Measurements from ENCODE around the gene REPIN1. TPM values are rescaled to one million over a fixed set of nuclear protein-coding genes. Genes with fewer than 3 reads are reported as not detected.

REPIN1 gene
- total RNA-seq, 1 experiment from 2014 or later, result 106 TPM

- TF ChIP-seq CEBPB (IDR thresholded peaks at IDR 0.05; ENCODE audit: low read depth) (no peak), ELF1 (IDR thresholded peaks at IDR 0.05; ENCODE audit: borderline replicate concordance, low read depth) (no peak), EGR1 (IDR thresholded peaks at IDR 0.05; ENCODE audit: low read depth) (no peak; the same call in 1 of the 2 replicates), ZNF274 (IDR thresholded peaks at IDR 0.05; ENCODE audit: low read depth, low read length) (no peak), ZFX (IDR thresholded peaks at IDR 0.05) (peak; percentile 93), ATF3 (IDR thresholded peaks at IDR 0.05) (no peak), EZH2 (IDR thresholded peaks at IDR 0.05) (no peak)
Measured at GRCh38 chr7:150368096-150368883, at the start of gene REPIN1 (continued).

DNA sequence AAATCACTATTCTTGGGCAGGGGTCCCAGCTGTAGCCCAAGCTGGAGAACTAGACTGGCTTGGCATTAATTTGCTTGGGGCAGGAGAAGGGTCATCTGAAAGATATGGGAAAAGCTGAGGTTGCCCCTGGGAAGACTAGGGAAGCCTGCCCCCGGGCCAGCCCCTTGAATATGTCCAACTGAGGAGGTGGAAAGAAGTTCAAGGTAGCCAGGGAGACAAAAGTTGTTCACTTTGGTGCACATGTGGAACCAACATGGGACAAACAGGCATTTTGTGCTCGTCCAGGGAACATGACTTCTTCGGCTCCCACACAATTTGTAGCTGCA is 46.9 kb upstream of the REPIN1 start:
- H3K27ac ChIP-seq (ENCODE audit: low read depth, low read length), result no peak overlapping the region
- H3K4me2 ChIP-seq (ENCODE audit: low read length), result peak overlapping the region; percentile 76
- H3K27me3 ChIP-seq (ENCODE audit: insufficient read depth, low read length), result no peaks in the 10 kb centered on the region
- ChIA-PET POLR2A (no interaction called here), RAD21 (ENCODE audit: low non-redundant PET in 1 of 2, low total read pairs in 2 of 2, uncharacterized antibody in 2 of 2, unreplicated experiment in 2 of 2) (no interaction called here), CTCF (no interaction called here)
- peaks cover 14% of the 10 kb centered on the region for H3K79me2 ChIP-seq (ENCODE audit: insufficient read depth, low read length)
- no peak for TF ChIP-seq SRF (IDR thresholded peaks at IDR 0.05; ENCODE audit: low read depth)
- TF ChIP-seq MAX (IDR thresholded peaks at IDR 0.05), result no peak
- TF ChIP-seq, protein P1, sequence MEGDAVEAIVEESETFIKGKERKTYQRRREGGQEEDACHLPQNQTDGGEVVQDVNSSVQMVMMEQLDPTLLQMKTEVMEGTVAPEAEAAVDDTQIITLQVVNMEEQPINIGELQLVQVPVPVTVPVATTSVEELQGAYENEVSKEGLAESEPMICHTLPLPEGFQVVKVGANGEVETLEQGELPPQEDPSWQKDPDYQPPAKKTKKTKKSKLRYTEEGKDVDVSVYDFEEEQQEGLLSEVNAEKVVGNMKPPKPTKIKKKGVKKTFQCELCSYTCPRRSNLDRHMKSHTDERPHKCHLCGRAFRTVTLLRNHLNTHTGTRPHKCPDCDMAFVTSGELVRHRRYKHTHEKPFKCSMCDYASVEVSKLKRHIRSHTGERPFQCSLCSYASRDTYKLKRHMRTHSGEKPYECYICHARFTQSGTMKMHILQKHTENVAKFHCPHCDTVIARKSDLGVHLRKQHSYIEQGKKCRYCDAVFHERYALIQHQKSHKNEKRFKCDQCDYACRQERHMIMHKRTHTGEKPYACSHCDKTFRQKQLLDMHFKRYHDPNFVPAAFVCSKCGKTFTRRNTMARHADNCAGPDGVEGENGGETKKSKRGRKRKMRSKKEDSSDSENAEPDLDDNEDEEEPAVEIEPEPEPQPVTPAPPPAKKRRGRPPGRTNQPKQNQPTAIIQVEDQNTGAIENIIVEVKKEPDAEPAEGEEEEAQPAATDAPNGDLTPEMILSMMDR (IDR thresholded peaks at IDR 0.05 in 2 of 3, conservative IDR thresholded peaks at IDR 0.05 in 1 of 3; ENCODE audit: borderline replicate concordance in 1 of 3, insufficient read depth in 1 of 3, low read depth in 2 of 3, low read length in 2 of 3), result no peak
- no peak for TF ChIP-seq YY1 (IDR thresholded peaks at IDR 0.05; ENCODE audit: extremely low read depth, insufficient replicate concordance, low read depth, low read length)
- TF ChIP-seq EGR1 (IDR thresholded peaks at IDR 0.05; ENCODE audit: low read depth), result no peak
- TF ChIP-seq EZH2 (IDR thresholded peaks at IDR 0.05), result no peak
- H3K4me3 ChIP-seq (replicated peaks in 1 of 2; ENCODE audit: low read depth in 1 of 2, low read length in 2 of 2), result peak overlapping the region; percentile 59 to 69; a peak in 3 of 4 replicates
- no peak for ATAC-seq
- H3K9ac ChIP-seq (ENCODE audit: low read length), result no peak overlapping the region
- intact Hi-C loops (cut with micrococcal nuclease), result no loop called here
- H2AFZ ChIP-seq (ENCODE audit: low read depth, low read length, poor library complexity, severe bottlenecking), result no peak overlapping the region
- no TSS peak for BruUV-seq (replicated peaks)
- no peaks in the 10 kb centered on the region; a peak in 1 of 4 replicates for H3K36me3 ChIP-seq (ENCODE audit: control insufficient read depth in 1 of 2, insufficient read depth in 2 of 2, low read length in 2 of 2)
- H3K9me3 ChIP-seq (ENCODE audit: control insufficient read depth in 1 of 2, insufficient read depth in 1 of 2, low read depth in 1 of 2, low read length in 2 of 2), result no peaks in the 10 kb centered on the region
- no peaks in the 10 kb centered on the region for H3K9me2 ChIP-seq (ENCODE audit: insufficient read depth)
- H3K4me1 ChIP-seq (ENCODE audit: control insufficient read depth in 1 of 2, insufficient read depth in 2 of 2, low read length in 2 of 2), result peaks cover 8 to 36% of the 10 kb centered on the region in 2 experiments; a peak in 3 of 4 replicates
- no peaks in the 10 kb centered on the region for H4K20me1 ChIP-seq (ENCODE audit: insufficient read depth)
- DNase-seq (ENCODE audit: low read depth, low spot score), result no peak
